ENCODE measurements around the gene LGR4. TPM values are rescaled to one million over a fixed set of nuclear protein-coding genes. Genes with fewer than 3 reads are reported as not detected.
"Not testable (repeated sequence)": the region's sequence is repeated elsewhere in the genome, so short reads cannot be mapped to it uniquely, and the experiment has no call there.

Gene LGR4, protein sequence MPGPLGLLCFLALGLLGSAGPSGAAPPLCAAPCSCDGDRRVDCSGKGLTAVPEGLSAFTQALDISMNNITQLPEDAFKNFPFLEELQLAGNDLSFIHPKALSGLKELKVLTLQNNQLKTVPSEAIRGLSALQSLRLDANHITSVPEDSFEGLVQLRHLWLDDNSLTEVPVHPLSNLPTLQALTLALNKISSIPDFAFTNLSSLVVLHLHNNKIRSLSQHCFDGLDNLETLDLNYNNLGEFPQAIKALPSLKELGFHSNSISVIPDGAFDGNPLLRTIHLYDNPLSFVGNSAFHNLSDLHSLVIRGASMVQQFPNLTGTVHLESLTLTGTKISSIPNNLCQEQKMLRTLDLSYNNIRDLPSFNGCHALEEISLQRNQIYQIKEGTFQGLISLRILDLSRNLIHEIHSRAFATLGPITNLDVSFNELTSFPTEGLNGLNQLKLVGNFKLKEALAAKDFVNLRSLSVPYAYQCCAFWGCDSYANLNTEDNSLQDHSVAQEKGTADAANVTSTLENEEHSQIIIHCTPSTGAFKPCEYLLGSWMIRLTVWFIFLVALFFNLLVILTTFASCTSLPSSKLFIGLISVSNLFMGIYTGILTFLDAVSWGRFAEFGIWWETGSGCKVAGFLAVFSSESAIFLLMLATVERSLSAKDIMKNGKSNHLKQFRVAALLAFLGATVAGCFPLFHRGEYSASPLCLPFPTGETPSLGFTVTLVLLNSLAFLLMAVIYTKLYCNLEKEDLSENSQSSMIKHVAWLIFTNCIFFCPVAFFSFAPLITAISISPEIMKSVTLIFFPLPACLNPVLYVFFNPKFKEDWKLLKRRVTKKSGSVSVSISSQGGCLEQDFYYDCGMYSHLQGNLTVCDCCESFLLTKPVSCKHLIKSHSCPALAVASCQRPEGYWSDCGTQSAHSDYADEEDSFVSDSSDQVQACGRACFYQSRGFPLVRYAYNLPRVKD
- under 1 TPM; 0.19 to 0.21 TPM for total RNA-seq

DNA sequence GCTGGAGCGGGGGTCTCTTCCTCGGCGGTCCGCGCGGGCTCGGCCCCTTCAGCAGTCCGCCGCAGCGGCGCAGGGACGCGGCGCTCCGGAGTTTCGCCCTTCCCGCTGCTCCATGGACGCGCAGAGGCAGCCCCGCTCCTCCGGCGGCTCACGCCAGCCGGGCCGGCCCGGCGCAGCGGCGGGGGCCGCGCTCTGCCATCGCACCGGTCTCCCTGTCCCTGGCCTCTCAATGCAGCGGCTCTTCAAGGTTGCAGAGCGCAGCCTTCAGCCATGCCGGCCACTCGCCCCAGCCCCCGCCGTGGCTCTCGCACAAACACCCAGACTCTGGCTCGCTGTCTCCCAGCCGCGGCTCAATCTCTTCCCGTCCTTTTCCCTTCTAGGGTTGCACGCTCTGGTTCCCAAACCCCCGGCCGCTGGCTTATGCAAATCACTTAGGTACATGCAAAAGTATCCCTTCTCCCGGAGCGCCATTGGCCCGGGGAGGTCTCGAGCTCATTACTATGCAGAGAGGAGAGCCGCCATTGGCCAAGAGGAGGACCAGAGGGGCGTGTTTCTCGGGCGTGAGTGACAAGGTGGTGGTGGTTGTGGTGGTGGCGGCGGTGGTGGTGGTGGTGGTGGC, at the start of gene LGR4:
Gene LGR4 (minus strand): TSS at position 393 of the 619 bp plus-strand sequence. CDS start 488 bp downstream, outside the sequence.
- ChIA-PET CTCF (interaction anchor here (0.6 to 2.5 kb wide), 4 partner anchors 13 to 289 kb away, joined by 4 to 15 read pairs (median 4); no protein-coding TSS in a partner anchor), POLR2A (interaction anchor here (0.6 kb wide), 1 partner anchor 62 kb away, joined by 3 read pairs; no protein-coding TSS in a partner anchor)

DNA sequence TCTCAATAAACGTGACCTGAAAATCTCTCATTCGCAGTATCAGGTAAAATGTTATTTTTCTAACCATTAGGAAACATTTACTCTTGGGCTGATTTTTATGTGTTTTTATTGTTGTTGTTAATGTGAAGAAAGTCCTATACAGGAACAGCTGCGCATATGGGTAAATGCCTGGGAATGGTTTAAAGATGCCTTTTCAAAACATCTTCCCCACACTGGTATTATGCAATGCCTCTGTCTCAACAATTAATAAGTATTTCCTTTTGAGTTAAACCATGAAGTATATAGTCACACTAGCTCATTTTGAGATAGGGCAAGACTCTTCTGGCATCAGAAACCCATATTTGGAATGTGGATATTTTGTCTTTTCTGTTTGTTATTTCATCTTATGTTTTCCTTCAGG, 47.6 kb upstream of the LGR4 start:
- H3K4me1 Mint-ChIP-seq, result no peaks in the 10 kb centered on the region
- intact Hi-C loops (cut with DNase I, micrococcal nuclease), result no loop called here
- no peak for ATAC-seq
- H3K4me3 Mint-ChIP-seq, result no peak overlapping the region
- CTCF ChIA-PET, result interaction anchor here (0.9 kb wide), 1 partner anchor 34 kb away, joined by 3 read pairs; no protein-coding TSS in a partner anchor
- peaks cover 19% of the 10 kb centered on the region for H3K27me3 Mint-ChIP-seq
- no peak overlapping the region for H3K27ac Mint-ChIP-seq
- POLR2A ChIA-PET, result no interaction called here
- no peak for DNase-seq
- H3K9me3 Mint-ChIP-seq (ENCODE audit: low read depth), result peaks cover 2% of the 10 kb centered on the region
- H3K36me3 Mint-ChIP-seq (ENCODE audit: low read depth), result no peaks in the 10 kb centered on the region

More for the DNA sequence above, at the start of gene LGR4:
- no peaks in the 10 kb centered on the region for H3K9me3 Mint-ChIP-seq (ENCODE audit: low read depth)
- ATAC-seq, result peak; percentile 90
- H3K27me3 Mint-ChIP-seq, result peaks cover 26% of the 10 kb centered on the region
- H3K36me3 Mint-ChIP-seq (ENCODE audit: low read depth), result no peaks in the 10 kb centered on the region
- peak within 1 kb of the TSS; percentile 89 for H3K4me3 Mint-ChIP-seq
- DNase-seq, result peak; percentile 80
- intact Hi-C loops (cut with DNase I, micrococcal nuclease), result loop anchor here (1.0 to 5.0 kb wide), 3 partner anchors 34 to 110 kb away; partner anchors contain the start of genes CCDC34 (in 2 of the 2) and LIN7C (in 1 of the 2)
- peak within 1 kb of the TSS; percentile 67 for H3K27ac Mint-ChIP-seq
- H3K4me1 Mint-ChIP-seq, result peaks cover 16% of the 10 kb centered on the region

DNA sequence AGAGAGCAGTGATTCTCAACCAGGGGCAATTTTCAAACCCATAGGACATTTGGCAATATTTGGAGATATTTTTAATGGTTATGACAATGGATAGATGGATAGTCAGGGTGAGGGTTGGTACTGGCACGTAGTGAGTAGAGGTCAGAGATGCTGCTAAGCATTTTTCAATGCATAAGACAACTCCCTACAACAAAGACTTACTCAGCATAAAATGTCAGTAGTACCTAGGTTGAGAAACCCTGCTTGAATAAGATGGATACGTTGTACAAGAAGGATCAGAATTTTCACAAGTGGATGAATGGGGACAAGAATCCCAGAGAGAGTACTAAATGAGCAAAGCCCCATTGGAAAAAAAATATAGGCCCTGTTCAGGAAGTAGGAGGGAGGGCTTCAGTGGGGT, 45.9 kb upstream of the LGR4 start:
- peaks cover 3% of the 10 kb centered on the region for H3K9me3 Mint-ChIP-seq (ENCODE audit: low read depth)
- DNase-seq (no peak), ATAC-seq (no peak)
- H3K27me3 Mint-ChIP-seq, result peaks cover 19% of the 10 kb centered on the region
- ChIA-PET POLR2A (no interaction called here), CTCF (no interaction called here)
- H3K36me3 Mint-ChIP-seq (ENCODE audit: low read depth), result no peaks in the 10 kb centered on the region
- H3K27ac Mint-ChIP-seq, result no peak overlapping the region
- no peak overlapping the region for H3K4me3 Mint-ChIP-seq
- no peaks in the 10 kb centered on the region for H3K4me1 Mint-ChIP-seq
- intact Hi-C loops (cut with DNase I, micrococcal nuclease), result no loop called here

DNA sequence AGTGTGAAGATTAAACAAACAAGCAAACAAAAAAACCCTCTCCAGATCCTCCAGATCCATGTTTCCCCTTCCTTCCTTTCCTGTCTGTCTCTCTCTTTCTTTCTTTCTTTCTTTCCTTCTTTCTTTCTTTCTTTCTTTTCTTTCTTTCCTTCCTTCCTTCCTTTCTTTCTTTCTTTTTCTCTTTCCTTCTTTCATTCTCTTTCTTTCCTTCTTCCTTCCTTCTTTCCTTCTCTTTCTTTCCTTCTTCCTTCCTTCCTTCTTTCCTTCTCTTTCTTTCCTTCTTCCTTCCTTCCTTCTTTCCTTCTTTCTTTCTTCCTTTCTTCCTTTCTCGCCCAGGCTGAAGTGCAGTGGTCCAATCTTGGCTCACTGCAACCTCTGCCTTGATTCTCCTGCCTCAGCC, 44.9 kb upstream of the LGR4 start:
- H3K9me3 Mint-ChIP-seq (ENCODE audit: low read depth); H3K4me1 Mint-ChIP-seq; H3K27ac Mint-ChIP-seq; H3K4me3 Mint-ChIP-seq; ATAC-seq; POLR2A ChIA-PET; H3K36me3 Mint-ChIP-seq (ENCODE audit: low read depth); intact Hi-C loops (cut with DNase I, micrococcal nuclease); DNase-seq; CTCF ChIA-PET: not testable (repeated sequence)
- H3K27me3 Mint-ChIP-seq, result peaks cover 19% of the 10 kb centered on the region

DNA sequence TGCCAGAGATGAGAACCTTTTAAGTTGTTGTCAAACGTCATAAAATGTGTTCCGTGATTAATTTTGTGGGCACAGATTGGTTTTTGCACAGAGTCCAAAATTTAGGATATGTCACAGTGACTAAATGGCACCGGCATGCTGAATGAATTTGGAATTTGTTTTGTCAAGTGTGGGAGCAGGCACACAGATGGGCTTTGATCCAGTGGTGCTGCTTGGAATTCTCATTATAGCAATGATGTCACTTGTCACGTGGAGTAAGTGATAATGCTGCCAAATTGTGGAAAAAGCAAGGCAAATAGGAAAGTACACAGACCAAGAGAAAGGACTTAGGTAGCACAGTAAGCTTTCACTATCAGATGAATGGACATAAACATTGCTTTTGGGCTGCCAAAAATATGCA, 42.0 kb upstream of the LGR4 start:
- ATAC-seq, result no peak
- peaks cover 18% of the 10 kb centered on the region for H3K27me3 Mint-ChIP-seq
- H3K9me3 Mint-ChIP-seq (ENCODE audit: low read depth), result peaks cover 3% of the 10 kb centered on the region
- no peak overlapping the region for H3K4me3 Mint-ChIP-seq
- ChIA-PET CTCF (no interaction called here), POLR2A (no interaction called here)
- no peak overlapping the region for H3K27ac Mint-ChIP-seq
- intact Hi-C loops (cut with DNase I, micrococcal nuclease), result no loop called here
- no peaks in the 10 kb centered on the region for H3K4me1 Mint-ChIP-seq
- no peak for DNase-seq
- peaks cover 6% of the 10 kb centered on the region for H3K36me3 Mint-ChIP-seq (ENCODE audit: low read depth)

DNA sequence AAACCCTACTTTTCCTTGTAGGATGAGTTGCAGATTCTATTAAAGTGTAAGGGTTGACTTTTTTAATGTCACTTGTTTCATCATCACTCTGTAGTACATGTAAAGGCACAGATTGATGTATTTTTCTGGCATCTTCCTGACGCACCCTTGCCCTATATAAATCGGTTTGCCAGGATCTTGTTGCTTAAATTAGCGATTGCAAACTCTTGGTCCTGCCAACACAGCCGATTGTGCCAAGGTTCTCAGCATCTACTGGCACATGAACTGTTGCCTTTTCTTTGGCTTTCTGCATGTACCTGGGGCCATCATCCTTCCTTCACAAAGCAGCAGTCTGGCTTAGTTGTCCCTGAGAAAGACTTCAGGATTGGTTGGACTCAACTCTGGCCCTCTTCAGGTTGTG, 41.5 kb upstream of the LGR4 start:
- H3K27me3 Mint-ChIP-seq, result peaks cover 15% of the 10 kb centered on the region
- no peak overlapping the region for H3K4me3 Mint-ChIP-seq
- no peak for ATAC-seq
- DNase-seq, result no peak
- H3K9me3 Mint-ChIP-seq (ENCODE audit: low read depth), result peaks cover 3% of the 10 kb centered on the region
- intact Hi-C loops (cut with DNase I, micrococcal nuclease), result no loop called here
- ChIA-PET CTCF (no interaction called here), POLR2A (no interaction called here)
- no peak overlapping the region for H3K27ac Mint-ChIP-seq
- no peaks in the 10 kb centered on the region for H3K4me1 Mint-ChIP-seq
- H3K36me3 Mint-ChIP-seq (ENCODE audit: low read depth), result peaks cover 6% of the 10 kb centered on the region

DNA sequence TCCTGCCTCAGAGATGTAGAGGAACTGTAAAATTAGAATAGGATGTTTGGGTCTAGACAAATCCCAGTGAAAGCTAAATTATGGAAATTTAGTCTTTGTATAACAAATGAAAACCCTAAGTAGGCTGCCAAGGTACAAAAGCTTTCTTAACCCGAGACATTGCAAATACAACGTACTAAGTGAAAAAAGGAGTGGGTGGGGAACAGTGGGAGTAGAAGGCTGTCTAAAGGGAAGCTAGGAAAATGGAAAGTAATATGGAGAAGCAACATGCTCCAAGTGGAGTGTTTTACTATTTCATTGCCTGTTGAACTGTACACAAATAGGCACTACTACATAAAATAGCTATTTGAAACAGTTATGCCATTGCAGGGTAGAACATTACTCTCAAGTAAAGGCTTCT, 40.8 kb upstream of the LGR4 start:
- intact Hi-C loops (cut with DNase I, micrococcal nuclease), result no loop called here
- CTCF ChIA-PET, result no interaction called here
- POLR2A ChIA-PET, result no interaction called here

DNA sequence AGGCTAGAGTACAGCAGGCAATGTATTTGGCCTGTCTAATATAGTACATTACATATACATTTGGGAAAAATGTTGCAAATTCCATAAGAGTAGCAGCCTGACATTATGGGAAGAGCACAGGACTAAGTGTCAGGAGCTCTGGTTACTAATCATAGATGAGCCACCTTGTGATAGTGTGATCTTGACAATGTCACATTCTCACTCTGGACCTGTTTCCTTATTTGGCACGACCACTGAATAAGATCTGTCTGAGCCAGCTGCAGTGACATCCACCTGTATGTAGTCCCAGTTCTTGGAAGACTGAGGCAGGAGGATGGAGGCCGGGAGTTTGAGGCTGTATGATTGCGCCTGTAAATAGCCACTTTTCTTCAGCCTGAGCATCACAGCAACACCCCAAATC, 39.6 kb upstream of the LGR4 start:
- ATAC-seq, result no peak
- Mint-ChIP-seq H3K4me3 (no peak overlapping the region), H3K27ac (no peak overlapping the region), H3K27me3 (peaks cover under 1% of the 10 kb centered on the region), H3K9me3 (ENCODE audit: low read depth) (peaks cover 3% of the 10 kb centered on the region), H3K4me1 (peaks cover 12% of the 10 kb centered on the region), H3K36me3 (ENCODE audit: low read depth) (peaks cover 16% of the 10 kb centered on the region)
- intact Hi-C loops (cut with DNase I, micrococcal nuclease), result no loop called here
- POLR2A ChIA-PET, result no interaction called here
- CTCF ChIA-PET, result interaction anchor here (0.6 kb wide), 1 partner anchor 7 kb away, joined by 3 read pairs; no protein-coding TSS in a partner anchor
- DNase-seq, result no peak

More for the DNA sequence above, 40.8 kb upstream of the LGR4 start:
- Mint-ChIP-seq H3K4me1 (peaks cover 3% of the 10 kb centered on the region), H3K36me3 (ENCODE audit: low read depth) (peaks cover 11% of the 10 kb centered on the region), H3K4me3 (no peak overlapping the region), H3K9me3 (ENCODE audit: low read depth) (peaks cover 3% of the 10 kb centered on the region), H3K27ac (no peak overlapping the region), H3K27me3 (peaks cover 10% of the 10 kb centered on the region)
- DNase-seq, result no peak
- no peak for ATAC-seq

DNA sequence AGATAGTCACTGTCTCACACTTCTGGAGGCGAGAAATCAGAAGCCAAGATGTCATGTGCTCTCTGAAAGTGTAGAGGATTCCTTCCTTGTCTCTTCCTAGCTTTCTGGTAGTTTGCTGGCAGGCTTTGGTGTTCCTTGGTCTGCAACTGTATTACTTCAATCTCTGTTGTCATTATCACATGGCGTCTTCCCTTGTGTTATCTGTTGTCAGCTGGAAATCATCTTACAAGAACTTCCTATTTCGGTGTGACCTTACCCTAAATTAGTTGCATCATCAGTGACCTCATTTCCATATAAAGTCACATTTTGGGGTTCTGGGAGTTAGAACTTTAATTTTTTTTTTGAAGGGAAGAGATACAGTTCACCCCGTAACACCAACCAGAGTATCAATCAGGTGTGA, 37.3 kb upstream of the LGR4 start:
- Mint-ChIP-seq H3K27me3 (no peaks in the 10 kb centered on the region), H3K4me3 (no peak overlapping the region), H3K27ac (no peak overlapping the region), H3K9me3 (ENCODE audit: low read depth) (no peaks in the 10 kb centered on the region), H3K36me3 (ENCODE audit: low read depth) (peaks cover 16% of the 10 kb centered on the region), H3K4me1 (peaks cover 18% of the 10 kb centered on the region)
- ChIA-PET POLR2A (no interaction called here), CTCF (interaction anchor here (4.0 kb wide), 1 partner anchor 12 kb away, joined by 15 read pairs; no protein-coding TSS in a partner anchor)
- no peak for ATAC-seq
- DNase-seq, result no peak
- intact Hi-C loops (cut with DNase I, micrococcal nuclease), result no loop called here

DNA sequence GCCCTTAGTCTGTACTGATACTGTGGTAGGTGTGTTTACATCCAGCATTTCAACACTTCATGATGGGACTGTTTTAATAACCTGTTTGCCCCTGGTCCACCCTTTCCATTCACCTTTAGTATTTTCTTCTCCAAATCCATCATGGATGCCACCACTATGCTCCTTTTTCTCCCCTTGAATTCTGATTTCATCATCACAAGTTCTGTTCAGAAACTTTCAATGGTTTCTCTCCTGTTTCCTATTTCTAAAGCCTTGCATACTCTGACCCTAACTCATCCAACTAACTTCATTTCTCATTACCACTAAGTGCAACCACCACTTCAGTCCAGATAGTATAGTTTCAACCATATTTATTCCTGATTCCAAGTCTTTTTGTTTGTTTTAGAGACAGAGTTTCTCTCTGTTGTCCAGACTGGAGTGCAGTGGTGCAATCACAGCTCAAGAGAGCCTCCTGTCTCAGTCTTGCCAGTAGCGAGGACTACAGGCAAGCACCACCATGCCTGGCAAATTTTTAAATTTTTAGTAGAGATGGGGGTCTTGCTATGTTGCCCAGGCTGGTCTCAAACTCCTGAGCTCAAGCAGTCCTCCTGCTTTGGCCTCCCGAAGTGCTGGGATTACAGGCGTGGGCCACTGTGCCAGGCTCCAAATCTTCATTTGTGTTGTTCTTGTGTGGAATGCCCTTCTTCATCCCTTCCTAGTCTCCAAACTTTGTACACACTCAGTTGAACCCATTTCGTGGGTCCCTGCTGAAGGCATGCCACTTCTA, 35.1 kb upstream of the LGR4 start:
- Mint-ChIP-seq H3K4me1 (peaks cover 29% of the 10 kb centered on the region), H3K4me3 (peak overlapping the region; percentile 84)
- CTCF ChIA-PET, result interaction anchor here (1.2 to 4.0 kb wide), 2 partner anchors 10 to 22 kb away, joined by 3 to 15 read pairs; no protein-coding TSS in a partner anchor

More for the DNA sequence above, 35.1 kb upstream of the LGR4 start:
- no peak for ATAC-seq
- Mint-ChIP-seq H3K36me3 (ENCODE audit: low read depth) (peaks cover 25% of the 10 kb centered on the region), H3K9me3 (ENCODE audit: low read depth) (no peaks in the 10 kb centered on the region), H3K27ac (peak overlapping the region; percentile 99), H3K27me3 (no peaks in the 10 kb centered on the region)
- no peak for DNase-seq
- POLR2A ChIA-PET, result interaction anchor here (0.7 kb wide), 1 partner anchor 10 kb away, joined by 4 read pairs; no protein-coding TSS in a partner anchor
- intact Hi-C loops (cut with DNase I, micrococcal nuclease), result loop anchor here in 1 of 2 experiments (2.0 kb wide), 1 partner anchor 601 kb away; the partner anchor contains the start of genes KIF18A and METTL15
